GM18508 (cell line): Measurements from ENCODE around the gene PATJ.
A peak's percentile ranks its signal among the peaks of the same experiment; 100 is the strongest.
"Not testable (repeated sequence)": the region's sequence is repeated elsewhere in the genome, so short reads cannot be mapped to it uniquely, and the experiment has no call there.

ENCODE experiments used
- ATAC-seq: cut with Tn5 transposase; IDR thresholded peaks from one replicate; pipeline ENCODE4 v1.9.1; 2021; ENCODE audit warnings: moderate number of reproducible peaks; ENCODE audit not compliant: insufficient read depth, unreplicated experiment

Gene PATJ

GRCh38 chr1:62128745-62129144 is 386.5 kb downstream of the PATJ start:
- ATAC-seq, result no peak

- peak; percentile 79 for ATAC-seq
Observed at GRCh38 chr1:62131093-62131725, 388.9 kb downstream of the PATJ start.

- no peak for ATAC-seq
Observed at GRCh38 chr1:62138029-62138428, 395.7 kb downstream of the PATJ start.

- ATAC-seq, result no peak
Observed at GRCh38 chr1:62139410-62139809, 397.1 kb downstream of the PATJ start.

- ATAC-seq, result no peak
Observed at GRCh38 chr1:62140666-62141065, 398.4 kb downstream of the PATJ start.

- no peak for ATAC-seq
Observed at GRCh38 chr1:62142496-62142895, 400.2 kb downstream of the PATJ start.

- no peak for ATAC-seq
Observed at GRCh38 chr1:62144238-62144831, 402.1 kb downstream of the PATJ start.

- ATAC-seq, result no peak
Observed at GRCh38 chr1:62159940-62160348, 417.7 kb downstream of the PATJ start.

- ATAC-seq, result no peak
Observed at GRCh38 chr1:62161711-62162110, 419.4 kb downstream of the PATJ start.

- not testable (repeated sequence) for ATAC-seq
Observed at GRCh38 chr1:62170380-62170779, 428.1 kb downstream of the PATJ start.

- no peak for ATAC-seq
Observed at GRCh38 chr1:62175568-62176179, 433.4 kb downstream of the PATJ start.

GRCh38 chr1:62176597-62177312 is 434.5 kb downstream of the PATJ start:
- ATAC-seq, result no peak

- ATAC-seq, result no peak
Observed at GRCh38 chr1:62177621-62178020, 435.3 kb downstream of the PATJ start.

GRCh38 chr1:62178372-62178771 is 436.1 kb downstream of the PATJ start:
- ATAC-seq, result no peak

- ATAC-seq, result not testable (repeated sequence)
Observed at GRCh38 chr1:62180054-62180453, 437.8 kb downstream of the PATJ start.

GRCh38 chr1:62180639-62181038 is 438.4 kb downstream of the PATJ start:
- ATAC-seq, result no peak

GRCh38 chr1:62181532-62181931 is 439.3 kb downstream of the PATJ start:
- no peak for ATAC-seq

- not testable (repeated sequence) for ATAC-seq
Observed at GRCh38 chr1:62182157-62182556, 439.9 kb downstream of the PATJ start.

GRCh38 chr1:62183164-62184020 is 441.1 kb downstream of the PATJ start:
- ATAC-seq, result not testable (repeated sequence)

GRCh38 chr1:62184336-62184735 is 442.1 kb downstream of the PATJ start:
- ATAC-seq, result no peak
